Glomerular endothelial cell (primary cell): ENCODE data around the gene GCNT1. TPM values are rescaled to one million over a fixed set of nuclear protein-coding genes. Genes with fewer than 3 reads are reported as not detected.
"Not testable (repeated sequence)": the region's sequence is repeated elsewhere in the genome, so short reads cannot be mapped to it uniquely, and the experiment has no call there.

ENCODE experiments used
- DNase-seq: peaks from one replicate; pipeline ENCODE4 v3.0.0-alpha.2; 2011; ENCODE audit warnings: low read depth, low spot score; ENCODE audit errors: extremely low read depth
- total RNA-seq: library from RNA; depleted of rRNA; stranded (reverse); fragments of >200 nt; gene quantifications from 2 replicates; pipeline ENCODE4 v1.2.3, GENCODE V29; 2015

GCNT1 gene
- total RNA-seq = 1.7 and 2.6 TPM in 2 replicates

DNA sequence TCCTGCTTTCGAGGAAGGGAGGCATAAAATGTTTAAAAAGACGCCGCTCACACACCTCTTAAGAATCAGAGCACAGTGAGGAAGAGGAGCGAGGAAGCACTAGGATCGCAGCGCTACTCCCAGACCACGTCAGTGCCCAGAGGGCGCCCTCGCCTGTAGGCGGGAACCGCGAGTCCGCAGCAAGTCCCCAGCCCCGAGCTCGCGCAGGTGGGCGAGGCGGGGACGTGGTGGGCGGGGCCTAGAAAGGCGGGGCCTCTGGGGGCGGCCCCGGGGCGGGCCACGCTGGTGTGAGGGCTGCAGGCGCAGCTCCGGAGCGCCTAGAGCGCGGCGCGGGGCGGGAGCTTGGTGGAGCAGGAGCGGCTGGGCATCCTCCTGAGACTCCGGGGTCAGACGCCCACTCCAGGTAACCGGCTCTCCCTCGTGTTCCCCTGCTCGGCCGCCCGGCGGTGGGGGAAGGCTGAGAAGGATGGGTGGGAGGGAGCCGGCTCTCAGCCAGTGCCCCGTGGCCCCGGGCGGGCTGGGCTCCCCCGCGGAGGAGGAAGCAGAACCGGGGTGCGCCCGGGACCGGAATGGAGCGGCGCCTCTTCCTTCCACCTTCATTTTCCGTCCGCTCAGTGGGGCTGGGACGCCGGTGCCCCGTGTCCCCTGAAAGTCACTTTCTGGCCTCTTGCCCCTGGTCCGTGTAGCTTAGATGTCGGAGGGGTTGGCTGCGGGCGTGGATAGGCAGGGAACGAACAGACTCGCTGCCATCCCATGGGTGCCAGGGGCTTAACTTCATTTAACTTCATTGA is at the start of gene GCNT1:
TSS of gene GCNT1 (plus strand) at position 280 of the 791 bp plus-strand sequence. CDS start 43,200 bp downstream, outside the sequence.
- DNase-seq = peak; percentile 18

DNA sequence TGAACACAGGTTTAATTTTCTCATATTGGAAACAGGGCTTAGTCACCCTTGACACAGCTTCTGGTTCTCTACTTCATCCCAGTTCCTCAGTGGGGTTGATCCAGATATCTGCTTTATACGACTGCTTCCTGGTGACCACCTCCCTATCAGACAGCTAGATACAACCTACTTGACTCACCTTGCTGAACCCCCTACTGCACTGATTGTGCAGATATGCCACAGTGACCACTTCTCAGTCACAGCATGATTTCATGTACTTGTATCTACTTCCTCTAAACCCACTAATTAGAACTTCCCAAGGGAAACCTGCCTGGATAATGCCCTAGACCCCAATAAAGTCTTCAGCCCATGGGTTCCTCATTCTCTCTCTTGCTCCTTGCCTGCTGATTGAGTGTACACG is 46.3 kb upstream of the GCNT1 start:
- no peak for DNase-seq

DNA sequence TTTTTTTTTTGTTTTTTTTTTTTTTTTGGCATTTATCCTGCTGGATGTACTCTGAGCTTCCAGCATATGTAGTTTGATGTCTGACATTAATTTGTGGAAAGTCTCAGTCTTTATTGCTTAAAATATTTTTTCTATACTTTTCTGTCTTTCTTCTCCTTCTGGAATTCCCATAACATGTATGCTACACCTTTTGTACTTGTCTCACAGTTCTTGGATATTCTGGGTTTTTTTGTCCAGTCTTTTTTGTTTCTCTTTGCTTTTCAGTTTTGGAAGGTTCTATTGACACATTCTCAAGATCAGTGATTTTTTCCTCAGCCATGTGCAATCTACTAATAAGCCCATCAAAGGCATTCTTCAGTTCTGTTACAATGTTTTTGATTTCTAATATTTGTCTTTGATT is 45.3 kb upstream of the GCNT1 start:
- DNase-seq = no peak

DNA sequence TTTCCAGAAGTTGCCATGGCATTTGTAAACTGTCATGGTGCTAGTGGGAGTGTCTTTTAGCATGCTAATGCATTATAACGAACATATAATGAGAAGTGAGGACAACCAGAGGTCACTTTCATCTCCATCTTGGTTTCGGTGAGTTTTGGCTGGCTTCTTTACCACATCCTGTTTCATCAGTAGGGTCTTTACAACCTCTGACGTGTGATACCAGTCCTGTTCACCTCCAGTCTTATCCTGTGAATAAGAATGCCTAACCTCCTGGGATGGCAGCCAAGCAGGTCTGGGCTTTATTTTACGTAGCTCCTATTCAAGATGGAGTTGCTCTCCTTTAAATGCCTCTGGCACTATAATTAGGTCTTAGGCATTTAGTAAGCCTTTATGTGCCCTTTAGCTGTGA is 44.3 kb upstream of the GCNT1 start:
- DNase-seq = no peak

DNA sequence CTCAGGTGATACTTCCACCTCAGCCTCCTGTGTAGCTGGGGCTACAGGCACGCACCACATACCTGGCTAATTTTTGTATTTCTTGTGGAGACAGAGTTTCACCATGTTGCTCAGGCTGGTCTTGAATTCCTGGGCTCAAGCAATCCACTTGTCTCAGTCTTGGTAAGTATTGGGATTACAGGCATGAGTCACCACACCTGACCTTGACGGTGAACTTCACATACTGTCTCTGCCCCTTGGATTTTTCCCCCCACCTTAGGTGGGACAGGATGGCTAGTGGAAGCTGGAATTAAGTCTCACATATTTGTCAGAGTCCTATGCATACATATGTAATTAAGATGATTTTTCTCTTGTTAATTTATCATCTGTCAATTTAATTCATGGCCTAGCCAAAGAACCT is 43.8 kb upstream of the GCNT1 start:
- no peak for DNase-seq

DNA sequence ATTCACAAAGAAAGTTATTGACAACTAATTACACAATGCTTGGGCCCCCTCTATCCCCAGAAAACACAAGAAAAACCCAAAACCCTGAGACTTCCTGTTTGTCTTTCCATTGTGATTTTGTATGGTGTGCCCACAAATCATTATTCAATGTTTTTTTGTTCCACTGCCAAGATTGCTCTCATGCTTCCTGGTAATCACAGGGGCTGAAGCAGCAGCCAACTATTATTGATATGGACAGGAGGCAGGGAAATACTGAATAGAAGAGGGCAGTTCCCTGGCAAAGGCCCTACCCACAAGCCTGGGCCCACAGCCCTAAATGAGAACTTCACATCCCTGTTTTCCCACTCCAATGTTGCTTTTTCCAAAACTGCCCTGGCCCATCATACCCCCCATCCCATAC is 43.3 kb upstream of the GCNT1 start:
- no peak for DNase-seq

DNA sequence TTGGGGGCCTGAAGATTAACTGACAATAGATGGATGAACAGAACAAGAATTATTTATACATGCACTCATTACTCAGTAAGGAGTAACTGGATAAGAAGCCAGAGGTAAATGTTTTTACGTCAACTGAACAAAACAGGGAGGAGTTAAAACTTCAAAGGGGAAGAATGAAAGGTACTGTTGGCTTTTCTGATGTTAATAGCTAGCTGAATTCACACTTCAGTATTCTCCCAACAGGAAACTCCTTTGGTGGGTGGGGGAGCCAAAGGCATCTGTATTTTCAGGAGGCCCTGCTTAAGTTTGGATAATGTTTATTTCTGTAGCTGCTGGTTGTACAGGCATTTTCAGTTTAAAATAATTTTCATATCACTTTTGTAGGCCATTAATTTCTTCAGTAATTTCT is 41.6 kb upstream of the GCNT1 start:
- DNase-seq = no peak

DNA sequence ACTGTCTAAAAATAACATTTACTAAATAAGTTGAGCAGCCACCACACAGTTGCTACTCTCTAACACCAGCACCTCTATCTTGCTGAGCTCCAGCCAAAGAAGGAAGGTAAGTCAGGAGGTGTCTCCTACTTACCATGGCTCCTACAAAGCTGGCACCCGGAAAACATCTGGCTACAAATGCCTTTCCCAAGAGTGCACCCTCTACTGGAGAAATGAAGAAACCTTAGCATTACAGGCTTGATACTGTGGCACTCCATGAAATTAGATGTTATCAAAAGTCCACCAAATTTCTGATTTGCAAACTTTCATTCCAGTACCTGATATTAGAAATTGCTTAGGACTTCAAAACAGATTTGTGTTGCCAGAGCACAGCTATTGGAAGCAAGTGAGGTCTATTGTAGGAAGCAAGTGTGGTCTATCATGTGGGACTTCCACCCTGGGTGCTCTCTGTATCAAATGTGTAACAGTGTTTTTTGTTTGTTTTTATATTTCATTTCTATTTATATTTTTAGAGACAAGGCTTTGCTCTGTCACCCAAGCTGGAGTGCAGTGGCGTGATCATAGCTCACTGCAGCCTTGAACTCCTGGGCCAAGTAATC is 39.1 kb upstream of the GCNT1 start:
- no peak for DNase-seq

DNA sequence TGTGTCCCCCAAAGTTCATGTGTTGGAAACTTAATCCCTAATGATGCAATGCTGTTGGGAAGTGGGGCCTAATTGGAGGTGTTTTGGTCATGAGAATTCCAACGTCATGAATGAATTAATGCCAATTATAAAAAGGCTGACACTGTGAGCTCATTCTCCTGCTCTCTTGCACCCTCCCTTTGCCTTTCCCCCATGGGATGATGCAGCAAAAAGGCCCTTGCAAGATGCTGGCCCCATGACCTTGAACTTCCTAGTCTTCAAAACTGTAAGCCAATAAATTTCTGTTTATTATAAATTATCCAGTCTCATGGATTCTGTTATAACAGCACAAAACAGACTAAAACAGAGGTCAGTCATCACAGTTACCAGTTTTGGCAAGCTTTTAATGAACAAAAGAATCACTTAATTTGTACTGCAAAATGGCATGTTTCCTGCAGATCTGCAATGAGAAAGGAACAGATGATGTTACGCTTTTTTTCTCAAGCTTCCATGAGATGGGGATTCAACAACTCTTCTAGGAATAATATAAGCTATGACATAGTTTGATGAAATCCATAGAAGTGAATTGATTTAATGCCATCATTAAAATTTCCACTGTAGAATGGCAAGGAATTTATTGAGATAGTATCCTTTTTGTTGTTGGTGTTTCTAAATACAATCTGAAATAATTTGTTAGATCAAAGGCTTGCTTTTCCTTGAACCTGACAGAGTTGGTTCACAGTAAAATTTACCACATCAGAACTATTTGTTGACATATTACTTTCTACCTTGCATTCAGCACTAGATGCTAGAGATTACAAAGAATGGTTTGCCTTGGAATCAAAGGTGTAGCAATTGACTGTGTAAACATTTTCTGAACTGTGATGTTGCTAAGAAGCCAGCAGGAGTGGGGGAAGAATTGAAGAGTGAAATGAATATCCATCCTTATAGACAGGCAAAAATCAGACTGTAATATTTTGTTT is 35.5 kb upstream of the GCNT1 start:
- DNase-seq = no peak

DNA sequence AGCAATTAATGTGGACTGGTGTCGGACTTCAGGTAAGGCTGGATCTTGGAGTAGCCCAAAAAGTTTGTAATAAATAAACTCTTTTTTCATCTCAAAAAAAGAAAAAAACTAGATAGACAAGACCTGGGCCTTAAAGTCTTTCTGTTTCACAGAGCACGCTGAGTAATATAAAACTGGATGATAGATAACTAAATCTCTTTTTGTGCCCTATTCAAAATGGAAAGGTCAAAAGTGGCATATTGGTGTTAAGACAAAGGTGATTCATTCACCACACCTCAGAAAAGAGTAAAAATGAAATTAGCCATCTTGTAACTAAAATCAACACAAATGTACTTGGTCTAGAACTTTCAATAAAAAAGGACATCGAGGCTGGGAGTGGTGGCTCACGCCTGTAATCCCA is 34.5 kb upstream of the GCNT1 start:
- no peak for DNase-seq

DNA sequence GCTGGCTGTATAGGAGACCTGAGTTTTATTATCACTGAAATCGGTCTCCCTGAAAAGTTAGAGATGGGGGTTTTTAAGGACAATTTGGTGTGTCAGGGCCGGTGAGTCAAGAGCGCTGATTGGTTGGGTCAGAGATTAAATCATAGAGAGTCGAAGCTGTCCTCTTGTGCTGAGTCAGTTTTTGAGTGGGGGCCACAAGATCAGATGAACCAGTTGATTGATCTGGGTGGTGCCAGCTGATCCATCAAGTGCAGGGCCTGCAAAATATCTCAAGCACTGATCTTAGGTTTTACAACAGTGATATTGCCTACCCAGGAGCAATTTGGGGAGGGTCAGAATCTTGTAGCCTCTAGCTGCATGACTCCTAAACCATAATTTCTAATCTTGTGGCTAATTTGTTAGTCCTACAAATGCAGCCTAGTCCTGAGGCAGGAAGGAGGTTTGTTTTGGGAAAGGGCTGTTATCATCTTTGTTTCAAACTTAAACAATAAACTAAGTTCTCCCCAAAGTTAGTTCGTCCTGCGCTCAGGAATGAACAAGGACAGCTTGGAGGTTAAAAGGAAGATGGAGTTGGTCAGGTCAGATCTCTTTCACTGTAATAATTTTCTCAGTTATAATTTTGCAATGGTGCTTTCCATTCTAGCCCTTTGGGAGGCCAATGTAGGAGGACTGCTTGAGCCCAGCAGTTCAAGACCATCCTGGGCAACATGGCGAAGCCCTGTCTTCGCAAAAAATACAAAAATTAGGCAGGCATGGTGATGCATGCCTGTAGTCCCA is 33.1 kb upstream of the GCNT1 start:
- no peak for DNase-seq

DNA sequence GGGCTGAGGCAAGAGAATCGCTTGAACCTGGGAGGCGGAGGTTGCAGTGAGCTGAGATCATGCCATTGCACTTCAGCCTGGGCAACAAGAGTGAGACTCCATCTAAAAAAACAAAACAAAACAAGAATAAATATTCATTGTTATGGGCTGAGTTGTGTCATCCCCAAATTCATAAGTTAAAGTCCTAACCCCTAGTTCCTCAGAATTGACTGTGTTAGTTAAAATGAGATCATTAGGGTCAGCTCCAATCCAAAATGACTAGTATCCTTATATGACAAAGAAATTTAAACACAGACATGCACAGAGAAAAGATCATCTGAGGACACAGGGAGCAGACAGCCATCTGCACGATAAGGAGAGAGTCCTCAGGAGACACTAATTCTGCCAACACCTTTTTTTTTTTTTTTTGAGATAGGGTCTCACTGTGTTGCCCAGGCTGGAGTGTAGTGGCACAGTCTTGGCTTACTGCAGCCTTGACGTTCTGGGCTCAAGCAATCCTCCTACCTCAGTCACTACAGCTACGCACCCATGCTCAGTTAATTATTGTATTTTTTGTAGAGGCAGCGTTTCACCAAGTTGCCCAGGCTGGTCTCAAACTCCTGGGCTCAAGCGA is 32.1 kb upstream of the GCNT1 start:
- DNase-seq = no peak

DNA sequence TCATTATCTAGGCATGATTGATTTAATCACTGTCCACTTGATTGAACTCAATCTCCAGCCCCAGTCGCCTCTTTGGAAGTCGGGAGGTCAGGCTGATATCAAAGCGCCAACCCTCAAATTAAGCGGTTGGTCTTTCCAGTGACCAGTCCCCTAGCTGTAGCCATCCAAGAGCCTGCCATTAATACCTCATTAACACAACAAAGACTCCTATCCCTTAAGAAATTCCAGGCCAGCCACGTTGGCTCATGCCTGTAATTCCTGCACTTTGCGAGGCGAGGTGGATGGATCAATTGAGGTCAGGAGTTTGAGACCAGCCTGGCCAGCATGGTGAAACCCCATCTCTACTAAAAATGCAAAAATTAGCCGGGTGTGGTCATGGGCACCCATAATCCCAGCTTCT is 27.4 kb upstream of the GCNT1 start:
- no peak for DNase-seq

DNA sequence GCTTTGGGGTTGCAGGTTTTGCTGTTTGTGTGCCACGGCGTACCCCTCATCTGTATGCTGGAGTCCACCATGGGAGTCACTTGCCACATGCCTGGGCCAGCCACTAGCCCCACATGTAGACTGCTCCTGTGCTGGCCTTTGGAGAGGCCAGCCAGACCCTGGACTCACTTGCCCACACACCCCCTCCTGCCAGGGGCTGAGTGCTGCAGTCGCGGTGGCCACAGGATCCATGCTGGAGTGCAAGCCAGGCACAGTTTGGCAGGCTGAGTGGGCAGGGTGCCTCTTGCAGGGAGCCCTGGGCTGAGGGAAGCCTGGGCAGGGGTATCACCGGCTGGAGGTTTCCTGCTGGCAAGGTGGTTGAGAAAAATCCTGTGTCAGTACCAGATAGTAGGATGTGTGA is 25.6 kb upstream of the GCNT1 start:
- no peak for DNase-seq

DNA sequence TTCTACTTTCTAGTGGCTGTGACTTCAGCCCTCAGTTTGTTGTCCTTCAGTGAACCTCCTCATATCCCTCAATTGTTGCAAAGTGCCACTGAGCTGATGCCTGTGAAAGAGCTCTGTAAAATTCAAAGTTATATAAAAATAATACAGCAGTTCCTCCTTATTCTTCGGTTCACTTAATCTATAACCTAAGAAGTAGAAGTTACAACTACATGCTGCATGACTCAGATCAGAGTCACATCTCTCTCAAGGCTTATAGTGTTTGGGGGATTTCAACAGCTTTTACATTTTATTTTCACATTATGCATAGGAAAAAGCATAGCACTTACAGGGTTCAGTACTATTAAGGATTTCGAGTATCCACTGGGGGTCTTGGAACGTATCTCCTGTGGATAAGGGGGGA is 25.1 kb upstream of the GCNT1 start:
- no peak for DNase-seq

DNA sequence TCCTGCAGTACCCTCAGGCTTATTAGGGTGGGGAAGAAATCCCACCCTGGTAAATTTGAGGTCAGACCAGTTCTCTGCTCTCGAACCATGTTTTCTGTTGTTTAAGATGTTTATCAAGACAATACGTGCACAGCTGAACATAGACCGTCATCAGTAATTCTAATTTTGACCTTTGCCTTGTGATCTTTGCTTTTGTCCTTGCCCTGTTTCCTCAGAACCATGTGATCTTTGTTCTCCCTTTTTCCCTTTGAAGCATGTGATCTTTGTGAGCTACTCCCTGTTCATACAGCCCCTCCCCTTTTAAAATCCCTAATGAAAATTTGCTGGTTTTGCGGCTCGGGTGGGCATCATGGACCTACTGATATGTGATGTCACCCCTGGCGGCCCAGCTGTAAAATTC is 24.1 kb upstream of the GCNT1 start:
- DNase-seq = not testable (repeated sequence)

DNA sequence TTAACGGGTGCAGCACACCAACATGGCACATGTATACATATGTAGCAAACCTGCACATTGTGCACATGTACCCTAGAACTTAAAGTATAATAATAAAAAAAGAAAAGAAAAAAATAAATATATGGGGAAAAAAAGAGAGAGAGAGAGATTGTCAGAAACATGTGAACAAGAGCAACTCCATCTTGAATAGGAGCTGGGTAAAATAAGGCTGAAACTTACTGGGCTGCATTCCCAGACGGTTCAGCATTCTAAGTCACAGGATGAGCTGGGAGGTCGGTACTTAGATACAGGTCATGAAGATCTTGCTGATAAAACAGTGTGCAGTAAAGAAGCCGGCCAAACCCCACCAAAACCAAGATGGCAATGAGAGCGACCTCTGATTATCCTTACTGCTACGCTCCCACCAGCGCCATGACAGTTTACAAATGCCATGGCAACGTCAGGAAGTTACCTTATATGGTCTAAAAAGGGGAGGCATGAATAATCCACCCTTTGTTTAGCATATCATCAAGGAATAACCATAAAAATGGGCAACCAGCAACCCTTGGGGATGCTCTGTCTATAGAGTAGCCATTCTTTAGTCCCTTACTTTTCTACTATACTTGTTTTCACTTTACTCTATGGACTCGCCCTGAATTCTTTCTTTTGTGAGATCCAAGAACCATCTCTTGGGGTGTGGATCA is 21.8 kb upstream of the GCNT1 start:
- not testable (repeated sequence) for DNase-seq

DNA sequence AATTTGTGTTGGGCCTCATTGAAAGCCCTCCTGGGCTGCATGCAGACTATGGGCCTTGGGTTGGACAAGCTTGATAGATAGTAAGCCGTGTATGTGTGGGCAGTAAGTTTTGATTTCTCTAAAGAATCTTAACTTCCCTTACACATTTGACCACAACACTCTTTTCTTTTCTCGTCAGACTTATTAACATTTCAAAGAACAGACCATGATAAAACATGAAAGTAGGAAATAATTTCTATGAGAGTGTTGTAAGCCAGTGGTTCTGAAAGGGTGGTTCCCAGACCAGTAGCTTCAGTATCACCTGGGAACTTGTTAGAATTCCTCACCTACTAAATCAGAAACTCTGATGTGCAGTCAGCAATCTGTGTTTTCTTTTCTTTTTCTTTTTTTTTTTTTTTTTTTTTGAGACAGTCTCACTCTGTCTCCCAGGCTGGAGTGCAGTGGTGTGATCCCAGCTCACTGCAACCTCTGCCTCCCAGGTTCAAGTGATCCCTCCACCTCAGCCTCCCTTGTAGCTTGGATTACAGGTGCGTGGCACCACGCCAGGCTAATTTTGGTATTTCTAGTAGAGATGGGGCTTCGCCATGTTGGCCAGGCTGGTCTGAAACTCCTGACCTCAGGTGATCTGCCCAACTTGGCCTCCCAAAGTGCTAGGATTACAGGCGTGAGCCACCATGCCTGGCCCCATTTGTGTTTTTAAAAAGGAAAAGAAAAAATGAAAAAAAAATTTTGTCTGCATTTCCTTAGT is 20.0 kb upstream of the GCNT1 start:
- DNase-seq = no peak
